HUES6 (cell line): ENCODE measurements around the gene ACOT9.
"Not testable (repeated sequence)": the region's sequence is repeated elsewhere in the genome, so short reads cannot be mapped to it uniquely, and the experiment has no call there.

Experiments
- H3K27ac ChIP-seq: 2 replicates; pipeline ENCODE4 v1.7.0; 2013; ENCODE audit warnings: low read depth, mild to moderate bottlenecking, low read length, inconsistent platforms
- H3K27me3 ChIP-seq: 2 replicates; pipeline ENCODE4 v1.6.1; 2013; ENCODE audit warnings: low read length; ENCODE audit not compliant: control insufficient read depth, insufficient read depth
- H3K36me3 ChIP-seq: 2 replicates; pipeline ENCODE4 v1.6.1; 2013; ENCODE audit warnings: low read length; ENCODE audit not compliant: control insufficient read depth, insufficient read depth
- H3K4me1 ChIP-seq: 2 replicates; pipeline ENCODE4 v1.6.1; 2013; ENCODE audit warnings: low read length; ENCODE audit not compliant: control insufficient read depth, insufficient read depth
- H3K4me3 ChIP-seq: 2 replicates; pipeline ENCODE4 v1.5.1; 2013; ENCODE audit warnings: low read depth, low read length
- H3K9ac ChIP-seq: one replicate; pipeline ENCODE4 v1.6.1; 2013; ENCODE audit warnings: mild to moderate bottlenecking, low read length
- H3K9me3 ChIP-seq: 2 replicates; pipeline ENCODE4 v1.6.1; 2013; ENCODE audit warnings: low read depth, low read length; ENCODE audit not compliant: control insufficient read depth, insufficient read depth

Gene ACOT9

DNA sequence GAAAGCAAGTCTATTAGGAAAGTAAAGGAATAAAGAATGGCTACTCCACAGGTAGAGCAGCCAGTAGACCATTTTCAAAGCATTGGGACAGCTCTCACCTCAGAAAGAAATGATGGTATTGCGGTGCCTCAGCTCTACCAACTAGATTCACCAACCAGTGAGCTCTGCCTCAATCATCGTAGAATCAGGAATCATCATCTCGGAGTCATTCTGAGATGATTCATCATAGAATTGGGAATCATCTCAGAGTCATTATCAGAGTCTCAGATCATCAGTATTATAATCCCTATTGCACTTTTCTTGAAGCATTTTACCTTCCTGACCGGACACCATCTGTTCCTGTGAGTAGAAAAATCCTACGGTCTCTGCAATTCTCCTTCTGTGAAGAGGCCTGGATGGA lies 22.4 kb upstream of the ACOT9 start:
- peaks cover 8% of the 10 kb centered on the region; the same call in 1 of the 2 replicates for H3K9me3 ChIP-seq
- peaks cover 4% of the 10 kb centered on the region; the same call in 1 of the 2 replicates for H3K4me1 ChIP-seq
- no peak overlapping the region for H3K27ac ChIP-seq
- H3K36me3 ChIP-seq, result no peaks in the 10 kb centered on the region
- H3K27me3 ChIP-seq, result no peaks in the 10 kb centered on the region; the same call in 1 of the 2 replicates
- H3K9ac ChIP-seq, result no peak overlapping the region
- H3K4me3 ChIP-seq, result no peak overlapping the region

DNA sequence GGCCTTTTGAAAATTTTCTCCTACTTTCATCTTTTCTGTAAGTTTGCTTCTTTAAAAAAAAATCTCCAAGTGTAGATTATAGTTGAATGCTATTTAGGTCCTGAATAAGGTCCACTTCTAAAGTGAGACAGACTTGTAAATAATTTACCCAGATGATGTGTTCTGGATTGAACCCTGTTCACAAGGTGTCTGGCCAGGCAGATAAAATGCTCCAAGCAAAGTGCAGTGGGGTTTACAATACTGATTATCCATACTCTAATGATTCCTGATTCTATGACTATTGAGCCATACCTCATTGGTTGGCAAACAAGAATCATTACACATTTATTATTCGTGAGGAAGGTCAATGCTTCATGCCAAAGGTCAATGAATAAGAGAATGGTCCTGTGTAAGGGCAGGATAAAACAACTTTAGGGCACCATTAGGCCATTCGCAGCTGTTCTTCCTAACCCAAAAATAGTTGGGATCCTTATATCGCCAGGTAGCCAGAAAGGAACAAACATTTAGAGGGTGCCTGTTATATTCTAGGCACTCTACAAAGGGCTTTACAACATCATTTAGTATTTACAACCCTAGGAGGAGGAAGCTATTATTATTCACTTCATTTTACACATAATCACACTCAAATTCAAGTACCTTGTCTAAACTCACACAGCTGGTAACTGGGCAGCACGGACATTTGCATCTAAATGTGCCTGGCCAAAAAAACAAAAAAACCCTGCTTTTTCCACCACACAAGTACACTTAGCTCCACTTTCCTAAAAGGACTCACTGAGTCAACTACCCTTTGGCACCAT lies 21.3 kb upstream of the ACOT9 start:
- Histone ChIP-seq H3K9me3 (peaks cover 8% of the 10 kb centered on the region; the same call in 1 of the 2 replicates), H3K27me3 (no peaks in the 10 kb centered on the region), H3K36me3 (no peaks in the 10 kb centered on the region), H3K9ac (no peak overlapping the region), H3K4me1 (peaks cover 4% of the 10 kb centered on the region; the same call in 1 of the 2 replicates), H3K27ac (no peak overlapping the region), H3K4me3 (no peak overlapping the region)

DNA sequence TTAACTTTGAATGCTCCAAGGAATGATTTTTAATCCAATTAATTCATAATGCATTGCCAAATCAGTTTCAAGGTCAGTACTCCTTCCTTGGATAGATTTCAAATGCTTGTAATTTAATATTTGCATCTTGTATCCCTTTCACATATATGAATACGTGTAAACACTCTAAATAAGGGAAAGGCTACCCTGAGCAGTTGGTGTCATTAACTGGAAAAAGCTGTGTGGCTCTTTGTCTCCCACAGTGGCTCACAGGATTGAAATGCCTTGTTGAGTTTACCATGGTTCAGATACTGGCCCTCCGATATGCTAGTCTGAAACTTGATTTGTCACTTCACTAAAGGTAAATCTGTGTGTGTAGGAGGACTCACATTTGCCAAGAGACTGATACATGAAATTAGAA lies 16.7 kb upstream of the ACOT9 start:
- H3K9me3 ChIP-seq, result no peaks in the 10 kb centered on the region
- no peaks in the 10 kb centered on the region for H3K27me3 ChIP-seq
- no peak overlapping the region for H3K9ac ChIP-seq
- H3K27ac ChIP-seq, result no peak overlapping the region
- no peaks in the 10 kb centered on the region for H3K36me3 ChIP-seq
- no peak overlapping the region for H3K4me3 ChIP-seq
- peaks cover 3% of the 10 kb centered on the region; the same call in 1 of the 2 replicates for H3K4me1 ChIP-seq

DNA sequence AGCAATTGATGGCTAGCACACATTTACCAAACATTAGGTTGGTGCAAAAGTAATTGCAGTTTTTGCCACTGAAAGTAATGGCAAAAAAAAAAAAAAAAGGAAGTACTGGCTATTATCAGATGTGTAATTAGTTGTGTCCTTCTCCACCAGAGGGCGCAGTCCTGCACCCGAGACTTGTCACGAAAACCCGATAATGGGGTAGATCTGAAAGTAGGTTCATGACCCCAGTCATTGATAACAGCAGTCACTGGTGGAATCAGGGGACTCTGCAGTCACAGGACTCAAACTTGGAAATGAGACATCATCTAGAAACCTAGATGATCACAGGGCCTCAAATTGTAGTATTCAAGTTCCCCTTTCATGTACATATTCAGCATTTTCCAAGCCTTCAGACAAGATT lies 13.1 kb upstream of the ACOT9 start:
- Histone ChIP-seq H3K9me3 (no peaks in the 10 kb centered on the region), H3K4me1 (no peaks in the 10 kb centered on the region), H3K27me3 (no peaks in the 10 kb centered on the region), H3K9ac (no peak overlapping the region), H3K27ac (no peak overlapping the region), H3K36me3 (no peaks in the 10 kb centered on the region), H3K4me3 (no peak overlapping the region)

DNA sequence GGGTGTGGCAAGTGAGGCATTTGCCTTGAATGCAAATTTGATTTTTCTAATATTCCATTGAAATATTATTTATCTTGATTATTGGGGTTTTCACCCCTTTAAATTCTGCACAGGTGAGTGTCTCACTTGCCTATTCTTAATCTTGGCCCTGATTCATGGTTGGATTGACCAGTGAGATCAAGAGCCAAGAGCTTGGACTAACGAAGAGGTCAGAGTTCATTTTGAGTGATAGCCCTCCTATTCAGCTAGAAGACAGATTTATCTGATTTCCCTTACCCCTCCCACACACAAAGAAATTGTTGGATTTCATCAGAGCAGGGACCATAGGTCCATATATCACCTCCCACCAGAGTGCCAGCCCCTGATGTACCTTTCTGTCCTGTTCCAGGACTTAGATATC lies 11.6 kb upstream of the ACOT9 start:
- H3K4me1 ChIP-seq, result no peaks in the 10 kb centered on the region

DNA sequence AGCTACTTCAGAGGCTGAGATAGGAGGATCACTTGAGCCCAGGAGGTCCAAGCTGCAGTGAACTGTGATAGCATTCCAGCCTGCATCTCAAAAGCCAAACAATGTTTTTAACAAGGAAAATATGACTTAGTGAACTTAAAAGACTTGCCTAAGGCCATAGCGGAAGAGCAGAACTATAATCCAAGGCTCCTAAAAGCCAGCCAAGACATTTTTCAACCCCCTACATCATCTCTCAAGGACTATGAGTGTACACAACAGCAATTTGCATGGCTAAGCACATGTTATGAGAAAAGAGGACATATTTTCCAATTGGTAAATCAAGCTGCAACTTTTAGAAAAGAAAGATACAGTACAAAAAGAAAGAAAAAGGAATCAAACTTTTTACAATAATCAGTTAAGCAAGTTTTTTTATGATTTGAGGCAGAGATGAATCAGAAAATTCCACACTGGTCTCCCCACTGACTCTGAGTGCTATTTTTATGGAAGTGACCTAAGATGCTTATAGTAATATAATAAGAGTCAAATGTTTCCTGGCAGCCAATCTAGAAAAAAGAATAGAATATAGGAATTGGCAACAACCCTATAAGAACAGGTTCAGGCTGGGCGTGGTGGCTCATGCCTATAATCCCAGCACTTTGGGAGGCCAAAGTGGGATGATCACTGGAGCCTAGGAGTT lies 9.8 kb upstream of the ACOT9 start:
- no peaks in the 10 kb centered on the region for H3K36me3 ChIP-seq
- no peaks in the 10 kb centered on the region for H3K27me3 ChIP-seq
- H3K27ac ChIP-seq, result no peak overlapping the region
- H3K9me3 ChIP-seq, result no peaks in the 10 kb centered on the region
- no peaks in the 10 kb centered on the region for H3K4me1 ChIP-seq
- no peak overlapping the region for H3K4me3 ChIP-seq
- H3K9ac ChIP-seq, result no peak overlapping the region

More for the DNA sequence above, 11.6 kb upstream of the ACOT9 start:
- Histone ChIP-seq H3K36me3 (no peaks in the 10 kb centered on the region), H3K9ac (no peak overlapping the region), H3K27me3 (no peaks in the 10 kb centered on the region), H3K9me3 (no peaks in the 10 kb centered on the region), H3K27ac (no peak overlapping the region), H3K4me3 (no peak overlapping the region)

DNA sequence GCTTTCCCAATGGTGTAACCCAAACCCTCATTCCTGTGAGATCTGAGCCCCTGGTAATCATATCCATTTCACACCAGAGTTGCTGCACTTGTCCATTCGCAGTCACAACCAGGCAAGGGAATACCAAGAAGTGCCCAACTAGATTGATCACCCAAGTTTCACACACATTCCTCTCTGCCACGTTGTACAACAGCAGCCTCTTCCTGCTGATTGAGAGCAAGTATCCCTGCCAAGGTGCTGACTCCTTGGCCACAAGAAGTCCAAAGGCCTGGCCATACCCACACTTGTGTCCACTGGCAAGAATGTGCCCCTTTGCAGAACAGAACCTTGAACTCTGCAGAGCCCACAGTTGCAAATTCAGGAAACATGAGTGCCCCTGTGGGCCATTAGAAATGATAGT lies 6.5 kb upstream of the ACOT9 start:
- Histone ChIP-seq H3K4me3 (no peak overlapping the region), H3K4me1 (no peaks in the 10 kb centered on the region), H3K9me3 (no peaks in the 10 kb centered on the region), H3K9ac (no peak overlapping the region), H3K27me3 (no peaks in the 10 kb centered on the region), H3K27ac (no peak overlapping the region), H3K36me3 (no peaks in the 10 kb centered on the region)

DNA sequence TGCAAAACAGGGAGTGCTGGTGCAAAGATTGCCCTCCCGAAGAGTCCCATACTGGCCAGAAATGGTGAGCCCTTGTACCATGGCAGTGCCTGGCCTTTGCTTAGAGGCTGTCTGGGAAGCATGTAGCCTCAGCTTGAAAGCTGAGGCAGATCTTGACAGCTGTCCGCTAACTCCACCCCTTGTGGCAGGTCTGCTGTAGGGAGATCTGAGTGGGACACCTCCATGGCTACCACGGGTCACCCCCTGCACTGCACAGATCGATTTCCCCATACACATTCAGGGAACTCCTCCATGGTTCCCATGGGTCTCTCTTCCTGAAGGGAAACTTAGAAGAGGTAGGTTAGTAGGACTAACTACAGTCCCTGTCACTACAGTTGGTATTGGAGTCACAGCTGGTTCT lies 6.1 kb upstream of the ACOT9 start:
- no peaks in the 10 kb centered on the region for H3K9me3 ChIP-seq
- H3K4me3 ChIP-seq, result no peak overlapping the region
- H3K4me1 ChIP-seq, result no peaks in the 10 kb centered on the region
- H3K27ac ChIP-seq, result no peak overlapping the region
- H3K9ac ChIP-seq, result no peak overlapping the region
- H3K27me3 ChIP-seq, result no peaks in the 10 kb centered on the region
- no peaks in the 10 kb centered on the region for H3K36me3 ChIP-seq

DNA sequence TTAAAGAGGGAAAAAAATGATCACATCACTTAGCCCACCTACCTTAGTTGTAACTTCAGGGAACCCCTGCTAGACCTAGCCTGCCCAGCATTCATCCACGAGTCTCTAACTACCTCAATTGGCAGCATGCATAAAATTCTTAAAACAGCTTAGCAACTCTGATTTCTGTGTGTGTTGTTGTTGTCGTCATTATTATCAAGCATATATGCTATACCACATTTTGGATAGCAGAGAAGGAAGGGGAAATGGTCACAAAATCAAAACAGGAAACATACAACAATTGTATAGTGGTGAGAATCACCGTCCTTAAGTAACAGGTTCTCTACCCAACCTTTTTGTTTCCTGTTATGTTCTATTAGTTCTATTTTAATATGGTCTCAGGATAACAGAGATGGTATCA lies 2.7 kb upstream of the ACOT9 start:
- Histone ChIP-seq H3K9me3 (no peaks in the 10 kb centered on the region), H3K36me3 (no peaks in the 10 kb centered on the region), H3K4me3 (no peak overlapping the region), H3K27ac (no peak overlapping the region), H3K27me3 (no peaks in the 10 kb centered on the region), H3K9ac (no peak overlapping the region), H3K4me1 (peaks cover 3% of the 10 kb centered on the region; the same call in 1 of the 2 replicates)

DNA sequence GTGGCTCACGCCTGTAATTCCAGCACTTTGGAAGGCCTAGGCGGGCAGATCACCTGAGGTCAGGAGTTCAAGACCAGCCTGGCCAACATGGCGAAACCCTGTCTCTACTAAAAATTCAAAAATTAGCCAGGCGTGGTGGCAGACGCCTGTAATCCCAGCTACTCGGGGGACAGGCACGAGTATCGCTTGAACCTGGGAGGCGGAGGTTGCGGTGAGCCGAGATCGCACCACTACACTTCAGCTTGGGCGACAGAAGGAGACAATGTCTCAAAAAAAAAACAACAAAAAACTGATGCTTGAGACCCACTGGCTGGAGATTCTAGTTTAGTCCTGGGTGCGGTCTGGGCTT lies 521 bp upstream of the ACOT9 start:
- H3K9me3 ChIP-seq, H3K27me3 ChIP-seq, H3K36me3 ChIP-seq, H3K27ac ChIP-seq, H3K4me1 ChIP-seq: not testable (repeated sequence)
- Histone ChIP-seq H3K9ac (peak overlapping the region; percentile 34), H3K4me3 (peak overlapping the region; percentile 85)

DNA sequence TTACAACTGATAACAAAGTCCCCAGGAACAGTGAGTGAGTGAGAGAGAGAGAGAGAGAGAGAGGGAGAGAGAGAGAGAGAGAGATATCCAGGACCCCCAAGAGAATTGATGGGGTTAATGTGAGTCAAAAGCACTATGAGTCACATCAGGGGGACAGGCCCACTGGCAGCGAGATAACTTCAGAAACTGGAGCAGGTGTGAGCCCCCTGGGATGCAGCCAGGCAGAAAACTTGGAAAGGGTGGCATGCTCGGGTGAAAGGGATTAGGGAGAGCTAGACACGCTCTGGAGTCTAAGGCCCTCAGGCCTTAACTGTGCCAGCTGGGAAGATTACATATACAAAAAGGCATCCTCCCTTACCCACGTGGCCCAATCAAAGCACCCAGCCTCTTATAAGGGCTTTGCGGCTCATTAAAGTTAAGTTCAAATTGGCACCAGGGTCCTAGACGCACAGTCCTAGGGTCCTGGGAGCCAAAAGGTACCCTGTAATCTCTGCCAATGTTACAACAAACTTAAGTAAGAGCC lies 841 bp downstream of the ACOT9 start:
- peaks cover 6% of the 10 kb centered on the region; the same call in 1 of the 2 replicates for H3K4me1 ChIP-seq
- peak overlapping the region; percentile 78 for H3K27ac ChIP-seq
- no peaks in the 10 kb centered on the region for H3K27me3 ChIP-seq
- H3K4me3 ChIP-seq, result peak overlapping the region; percentile 85
- peak overlapping the region; percentile 75 for H3K9ac ChIP-seq
- H3K9me3 ChIP-seq, result no peaks in the 10 kb centered on the region
- no peaks in the 10 kb centered on the region for H3K36me3 ChIP-seq
